Activated T-helper 2 cell treated with anti-CD3 and anti-CD28 coated beads, Interferon-gamma antibody, Interleukin-2, Interleukin-4, amounts not matched to agents 10 μg/mL and 5 μg/mL and 100 μg/mL, durations not matched to agents 14 hours and 24 hours and 36 hours (primary cell): ENCODE results near the gene TLR2. TPM values are rescaled to one million over a fixed set of nuclear protein-coding genes. Genes with fewer than 3 reads are reported as not detected.
A peak's percentile ranks its signal among the peaks of the same experiment; 100 is the strongest.
"Not testable (repeated sequence)": the region's sequence is repeated elsewhere in the genome, so short reads cannot be mapped to it uniquely, and the experiment has no call there.

Experiments used
- DNase-seq: peaks from one replicate; pipeline ENCODE4 v3.0.0; 2021; ENCODE audit warnings: low spot score
- H3K27ac Mint-ChIP-seq: one replicate; pipeline ENCODE4 v1.8.0; 2021; ENCODE audit warnings: mixed read lengths
- H3K27me3 Mint-ChIP-seq: one replicate; pipeline ENCODE4 v1.8.0; 2021; ENCODE audit warnings: low read depth, mixed read lengths
- H3K36me3 Mint-ChIP-seq: one replicate; pipeline ENCODE4 v1.8.0; 2021; ENCODE audit warnings: low read depth, mixed read lengths
- H3K4me1 Mint-ChIP-seq: one replicate; pipeline ENCODE4 v1.8.0; 2021; ENCODE audit warnings: low read depth, mixed read lengths
- H3K4me3 Mint-ChIP-seq: one replicate; pipeline ENCODE4 v1.8.0; 2021; ENCODE audit warnings: low read depth, mild to moderate bottlenecking, moderate library complexity, mixed read lengths
- H3K9me3 Mint-ChIP-seq: one replicate; pipeline ENCODE4 v1.8.0; 2021; ENCODE audit warnings: mixed read lengths
- intact Hi-C: fragments of 100-400 bp; cut with micrococcal nuclease; formaldehyde crosslinking; loops from one replicate; pipeline ENCODE4 v1.15.1; 2023
- total RNA-seq: library from RNA; stranded (reverse); gene quantifications from 2 replicates; pipeline ENCODE4 v1.2.3, GENCODE V29; 2022

TLR2 gene
- total RNA-seq, 1 donor from 2014 or later = 1.1 TPM

- Mint-ChIP-seq H3K27ac (no peak overlapping the region), H3K27me3 (no peaks in the 10 kb centered on the region), H3K9me3 (peaks cover 9% of the 10 kb centered on the region), H3K4me3 (no peak overlapping the region), H3K36me3 (no peaks in the 10 kb centered on the region), H3K4me1 (peaks cover 33% of the 10 kb centered on the region)
- no peak for DNase-seq
- intact Hi-C loops = loop anchor here (10.0 kb wide), 1 partner anchor 502 kb away; no protein-coding TSS in a partner anchor
Measured at GRCh38 chr4:153646978-153647377, 37.1 kb upstream of the TLR2 start.

GRCh38 chr4:153647975-153648374, 36.1 kb upstream of the TLR2 start:
- H3K9me3 Mint-ChIP-seq = peaks cover 9% of the 10 kb centered on the region
- H3K36me3 Mint-ChIP-seq = no peaks in the 10 kb centered on the region
- H3K4me1 Mint-ChIP-seq = peaks cover 36% of the 10 kb centered on the region
- no peak for DNase-seq
- no peak overlapping the region for H3K27ac Mint-ChIP-seq
- no peaks in the 10 kb centered on the region for H3K27me3 Mint-ChIP-seq
- no peak overlapping the region for H3K4me3 Mint-ChIP-seq
- intact Hi-C loops = loop anchor here (10.0 kb wide), 1 partner anchor 503 kb away; no protein-coding TSS in a partner anchor

- intact Hi-C loops = loop anchor here (10.0 kb wide), 1 partner anchor 505 kb away; no protein-coding TSS in a partner anchor
- Mint-ChIP-seq H3K36me3 (no peaks in the 10 kb centered on the region), H3K4me1 (peaks cover 33% of the 10 kb centered on the region), H3K27ac (no peak overlapping the region), H3K9me3 (peaks cover 9% of the 10 kb centered on the region), H3K27me3 (no peaks in the 10 kb centered on the region), H3K4me3 (no peak overlapping the region)
- DNase-seq = no peak
Measured at GRCh38 chr4:153649572-153649991, 34.5 kb upstream of the TLR2 start.

GRCh38 chr4:153651116-153651515, 33.0 kb upstream of the TLR2 start:
- intact Hi-C loops = loop anchor here (5.0 kb wide), 1 partner anchor 164 kb away; no protein-coding TSS in a partner anchor
- H3K27ac Mint-ChIP-seq = peak overlapping the region; percentile 69
- no peaks in the 10 kb centered on the region for H3K36me3 Mint-ChIP-seq
- peaks cover 4% of the 10 kb centered on the region for H3K27me3 Mint-ChIP-seq
- DNase-seq = no peak
- H3K4me1 Mint-ChIP-seq = peaks cover 36% of the 10 kb centered on the region
- no peaks in the 10 kb centered on the region for H3K9me3 Mint-ChIP-seq
- no peak overlapping the region for H3K4me3 Mint-ChIP-seq

GRCh38 chr4:153651587-153651986, 32.5 kb upstream of the TLR2 start:
- H3K4me3 Mint-ChIP-seq = no peak overlapping the region
- H3K27me3 Mint-ChIP-seq = peaks cover 6% of the 10 kb centered on the region
- no peaks in the 10 kb centered on the region for H3K9me3 Mint-ChIP-seq
- H3K4me1 Mint-ChIP-seq = peaks cover 36% of the 10 kb centered on the region
- intact Hi-C loops = loop anchor here (5.0 kb wide), 1 partner anchor 164 kb away; no protein-coding TSS in a partner anchor
- DNase-seq = peak; percentile 43
- peak overlapping the region; percentile 69 for H3K27ac Mint-ChIP-seq
- no peaks in the 10 kb centered on the region for H3K36me3 Mint-ChIP-seq

- Mint-ChIP-seq H3K27me3 (peaks cover 6% of the 10 kb centered on the region), H3K4me1 (peaks cover 36% of the 10 kb centered on the region), H3K27ac (peak overlapping the region; percentile 23), H3K4me3 (no peak overlapping the region), H3K9me3 (no peaks in the 10 kb centered on the region), H3K36me3 (no peaks in the 10 kb centered on the region)
- DNase-seq = no peak
- intact Hi-C loops = loop anchor here (5.0 kb wide), 1 partner anchor 165 kb away; no protein-coding TSS in a partner anchor
Measured at GRCh38 chr4:153652051-153652784, 31.9 kb upstream of the TLR2 start.

- no peak overlapping the region for H3K27ac Mint-ChIP-seq
- no peaks in the 10 kb centered on the region for H3K9me3 Mint-ChIP-seq
- H3K4me1 Mint-ChIP-seq = peaks cover 22% of the 10 kb centered on the region
- peaks cover 14% of the 10 kb centered on the region for H3K27me3 Mint-ChIP-seq
- no peak overlapping the region for H3K4me3 Mint-ChIP-seq
- DNase-seq = no peak
- no peaks in the 10 kb centered on the region for H3K36me3 Mint-ChIP-seq
- intact Hi-C loops = no loop called here
Measured at GRCh38 chr4:153655002-153655541, 29.0 kb upstream of the TLR2 start.

- Mint-ChIP-seq H3K27me3 (peaks cover 14% of the 10 kb centered on the region), H3K4me3 (no peak overlapping the region), H3K9me3 (no peaks in the 10 kb centered on the region), H3K27ac (no peak overlapping the region), H3K4me1 (peaks cover 20% of the 10 kb centered on the region), H3K36me3 (no peaks in the 10 kb centered on the region)
- no peak for DNase-seq
- intact Hi-C loops = no loop called here
Measured at GRCh38 chr4:153655928-153656327, 28.2 kb upstream of the TLR2 start.

- intact Hi-C loops = no loop called here
- DNase-seq = no peak
- Mint-ChIP-seq H3K4me3 (no peak overlapping the region), H3K9me3 (peaks cover 11% of the 10 kb centered on the region), H3K4me1 (no peaks in the 10 kb centered on the region), H3K27me3 (peaks cover 13% of the 10 kb centered on the region), H3K36me3 (peaks cover 4% of the 10 kb centered on the region), H3K27ac (no peak overlapping the region)
Measured at GRCh38 chr4:153661215-153661822, 22.8 kb upstream of the TLR2 start.

GRCh38 chr4:153661908-153662307, 22.2 kb upstream of the TLR2 start:
- H3K36me3 Mint-ChIP-seq = peaks cover 4% of the 10 kb centered on the region

GRCh38 chr4:153663667-153664066, 20.4 kb upstream of the TLR2 start:
- H3K36me3 Mint-ChIP-seq = peaks cover 4% of the 10 kb centered on the region
- H3K4me3 Mint-ChIP-seq = no peak overlapping the region
- peaks cover 11% of the 10 kb centered on the region for H3K9me3 Mint-ChIP-seq
- H3K4me1 Mint-ChIP-seq = no peaks in the 10 kb centered on the region
- intact Hi-C loops = no loop called here
- peaks cover 22% of the 10 kb centered on the region for H3K27me3 Mint-ChIP-seq
- DNase-seq = no peak
- H3K27ac Mint-ChIP-seq = no peak overlapping the region

More at GRCh38 chr4:153661908-153662307, 22.2 kb upstream of the TLR2 start:
- DNase-seq = no peak
- Mint-ChIP-seq H3K4me3 (no peak overlapping the region), H3K27me3 (peaks cover 15% of the 10 kb centered on the region), H3K9me3 (peaks cover 11% of the 10 kb centered on the region), H3K27ac (no peak overlapping the region), H3K4me1 (no peaks in the 10 kb centered on the region)
- intact Hi-C loops = no loop called here

- H3K27ac Mint-ChIP-seq = not testable (repeated sequence)
Measured at GRCh38 chr4:153666505-153666904, 17.6 kb upstream of the TLR2 start.

GRCh38 chr4:153668647-153669046, 15.4 kb upstream of the TLR2 start:
- intact Hi-C loops = no loop called here
- Mint-ChIP-seq H3K27ac (no peak overlapping the region), H3K36me3 (no peaks in the 10 kb centered on the region)

More at GRCh38 chr4:153666505-153666904, 17.6 kb upstream of the TLR2 start:
- H3K4me1 Mint-ChIP-seq, intact Hi-C loops, H3K36me3 Mint-ChIP-seq, H3K4me3 Mint-ChIP-seq, DNase-seq: not testable (repeated sequence)
- Mint-ChIP-seq H3K9me3 (peaks cover 11% of the 10 kb centered on the region), H3K27me3 (peaks cover 32% of the 10 kb centered on the region)

More at GRCh38 chr4:153668647-153669046, 15.4 kb upstream of the TLR2 start:
- DNase-seq = no peak
- H3K4me3 Mint-ChIP-seq = no peak overlapping the region
- peaks cover 4% of the 10 kb centered on the region for H3K4me1 Mint-ChIP-seq
- no peaks in the 10 kb centered on the region for H3K9me3 Mint-ChIP-seq
- peaks cover 36% of the 10 kb centered on the region for H3K27me3 Mint-ChIP-seq
